ENCODE results near the gene MRPL36. TPM values are rescaled to one million over a fixed set of nuclear protein-coding genes. Genes with fewer than 3 reads are reported as not detected.
"Not testable (repeated sequence)": the region's sequence is repeated elsewhere in the genome, so short reads cannot be mapped to it uniquely, and the experiment has no call there.

The MRPL36 gene
- total and polyA plus RNA-seq, 2 donors (not counting 1 experiment from before 2014, with no cell fraction given) = 47.9 to 54.8 TPM

- Histone ChIP-seq H3K27ac (ENCODE audit: insufficient read depth, low read length) (no peak overlapping the region), H3K4me3 (replicated peaks in 1 of 4; ENCODE audit: control extremely low read depth in 1 of 4, insufficient read depth in 1 of 4, low read depth in 3 of 4, low read length in 4 of 4) (no peak overlapping the region), H3K36me3 (ENCODE audit: control insufficient read depth, insufficient read depth, low read length) (no peaks in the 10 kb centered on the region), H4K20me1 (ENCODE audit: control insufficient read depth, extremely low read depth, insufficient read depth, low read length) (no peaks in the 10 kb centered on the region), H3K9ac (ENCODE audit: insufficient read depth, low read length) (no peak overlapping the region), H2AFZ (ENCODE audit: low read length) (no peak overlapping the region), H3K4me1 (ENCODE audit: control insufficient read depth, extremely low read depth, insufficient read depth, low read length) (no peaks in the 10 kb centered on the region), H3K4me2 (ENCODE audit: extremely low read depth, insufficient read depth, low read length) (no peak overlapping the region), H3K9me3 (ENCODE audit: control insufficient read depth, insufficient read depth, low read depth, low read length) (no peaks in the 10 kb centered on the region), H3K27me3 (ENCODE audit: control insufficient read depth, insufficient read depth, low read length) (peaks cover 13% of the 10 kb centered on the region), H3K79me2 (ENCODE audit: control insufficient read depth, insufficient read depth, low read length) (no peaks in the 10 kb centered on the region)
- no peak for DNase-seq (ENCODE audit: low read depth in 2 of 2)
- TF ChIP-seq EZH2 (IDR thresholded peaks at IDR 0.05; ENCODE audit: low read length, missing control alignments) = no peak
- no peak for TF ChIP-seq CTCF (conservative IDR thresholded peaks at IDR 0.05 in 1 of 2, IDR thresholded peaks at IDR 0.05 in 1 of 2; ENCODE audit: low read depth in 1 of 2, low read length in 2 of 2)
Observed at GRCh38 chr5:1846583-1846982, 46.9 kb upstream of the MRPL36 start.

- TF ChIP-seq EZH2 (IDR thresholded peaks at IDR 0.05; ENCODE audit: low read length, missing control alignments) (no peak), CTCF (conservative IDR thresholded peaks at IDR 0.05 in 1 of 2, IDR thresholded peaks at IDR 0.05 in 1 of 2; ENCODE audit: low read depth in 1 of 2, low read length in 2 of 2) (no peak)
- H3K27ac ChIP-seq (ENCODE audit: insufficient read depth, low read length) = no peak overlapping the region
- peaks cover 10% of the 10 kb centered on the region for H3K27me3 ChIP-seq (ENCODE audit: control insufficient read depth, insufficient read depth, low read length)
- no peak for DNase-seq (ENCODE audit: low read depth in 2 of 2)
- no peak overlapping the region for H2AFZ ChIP-seq (ENCODE audit: low read length)
- H3K4me2 ChIP-seq (ENCODE audit: extremely low read depth, insufficient read depth, low read length) = no peak overlapping the region
- no peaks in the 10 kb centered on the region for H3K79me2 ChIP-seq (ENCODE audit: control insufficient read depth, insufficient read depth, low read length)
- H3K4me3 ChIP-seq (replicated peaks in 1 of 4; ENCODE audit: control extremely low read depth in 1 of 4, insufficient read depth in 1 of 4, low read depth in 3 of 4, low read length in 4 of 4) = no peak overlapping the region
- no peaks in the 10 kb centered on the region for H4K20me1 ChIP-seq (ENCODE audit: control insufficient read depth, extremely low read depth, insufficient read depth, low read length)
- H3K9ac ChIP-seq (ENCODE audit: insufficient read depth, low read length) = no peak overlapping the region
- H3K36me3 ChIP-seq (ENCODE audit: control insufficient read depth, insufficient read depth, low read length) = no peaks in the 10 kb centered on the region
- no peaks in the 10 kb centered on the region for H3K4me1 ChIP-seq (ENCODE audit: control insufficient read depth, extremely low read depth, insufficient read depth, low read length)
- no peaks in the 10 kb centered on the region for H3K9me3 ChIP-seq (ENCODE audit: control insufficient read depth, insufficient read depth, low read depth, low read length)
Observed at GRCh38 chr5:1845696-1846095, 46.1 kb upstream of the MRPL36 start.

GRCh38 chr5:1844708-1845436 lies 45.2 kb upstream of the MRPL36 start:
- no peaks in the 10 kb centered on the region for H4K20me1 ChIP-seq (ENCODE audit: control insufficient read depth, extremely low read depth, insufficient read depth, low read length)
- H3K36me3 ChIP-seq (ENCODE audit: control insufficient read depth, insufficient read depth, low read length) = no peaks in the 10 kb centered on the region
- no peaks in the 10 kb centered on the region for H3K9me3 ChIP-seq (ENCODE audit: control insufficient read depth, insufficient read depth, low read depth, low read length)
- H2AFZ ChIP-seq (ENCODE audit: low read length) = no peak overlapping the region
- no peaks in the 10 kb centered on the region for H3K4me1 ChIP-seq (ENCODE audit: control insufficient read depth, extremely low read depth, insufficient read depth, low read length)
- H3K79me2 ChIP-seq (ENCODE audit: control insufficient read depth, insufficient read depth, low read length) = no peaks in the 10 kb centered on the region
- H3K4me3 ChIP-seq (replicated peaks in 1 of 4; ENCODE audit: control extremely low read depth in 1 of 4, insufficient read depth in 1 of 4, low read depth in 3 of 4, low read length in 4 of 4) = no peak overlapping the region
- H3K9ac ChIP-seq (ENCODE audit: insufficient read depth, low read length) = no peak overlapping the region
- TF ChIP-seq EZH2 (IDR thresholded peaks at IDR 0.05; ENCODE audit: low read length, missing control alignments) (no peak), CTCF (conservative IDR thresholded peaks at IDR 0.05 in 1 of 2, IDR thresholded peaks at IDR 0.05 in 1 of 2; ENCODE audit: low read depth in 1 of 2, low read length in 2 of 2) (no peak)
- no peak overlapping the region for H3K4me2 ChIP-seq (ENCODE audit: extremely low read depth, insufficient read depth, low read length)
- H3K27me3 ChIP-seq (ENCODE audit: control insufficient read depth, insufficient read depth, low read length) = peaks cover 8% of the 10 kb centered on the region
- DNase-seq (ENCODE audit: low read depth in 2 of 2) = no peak
- no peak overlapping the region for H3K27ac ChIP-seq (ENCODE audit: insufficient read depth, low read length)

GRCh38 chr5:1843761-1844160 lies 44.1 kb upstream of the MRPL36 start:
- H3K27me3 ChIP-seq (ENCODE audit: control insufficient read depth, insufficient read depth, low read length); H3K36me3 ChIP-seq (ENCODE audit: control insufficient read depth, insufficient read depth, low read length); H2AFZ ChIP-seq (ENCODE audit: low read length); DNase-seq (ENCODE audit: low read depth in 2 of 2); H3K79me2 ChIP-seq (ENCODE audit: control insufficient read depth, insufficient read depth, low read length); H4K20me1 ChIP-seq (ENCODE audit: control insufficient read depth, extremely low read depth, insufficient read depth, low read length); H3K27ac ChIP-seq (ENCODE audit: insufficient read depth, low read length); H3K9ac ChIP-seq (ENCODE audit: insufficient read depth, low read length); H3K4me1 ChIP-seq (ENCODE audit: control insufficient read depth, extremely low read depth, insufficient read depth, low read length); H3K4me2 ChIP-seq (ENCODE audit: extremely low read depth, insufficient read depth, low read length); H3K9me3 ChIP-seq (ENCODE audit: control insufficient read depth, insufficient read depth, low read depth, low read length); H3K4me3 ChIP-seq (replicated peaks in 1 of 4; ENCODE audit: control extremely low read depth in 1 of 4, insufficient read depth in 1 of 4, low read depth in 3 of 4, low read length in 4 of 4): not testable (repeated sequence)
